ENCODE measurements around the gene FHOD3. TPM values are rescaled to one million over a fixed set of nuclear protein-coding genes. Genes with fewer than 3 reads are reported as not detected.
"Not testable (repeated sequence)": the region's sequence is repeated elsewhere in the genome, so short reads cannot be mapped to it uniquely, and the experiment has no call there.

Gene FHOD3
- total RNA-seq, 1 donor from 2014 or later = 2.5 TPM

GRCh38 chr18:36460324-36460850 is 162.9 kb downstream of the FHOD3 start:
- DNase-seq = no peak

GRCh38 chr18:36460854-36461253 is 163.3 kb downstream of the FHOD3 start:
- no peaks in the 10 kb centered on the region for H3K36me3 ChIP-seq
- DNase-seq (no peak), ATAC-seq (peak in 1 of 2 donors; percentile 30)
- intact Hi-C loops (cut with DNase I) = no loop called here
- H3K4me3 ChIP-seq = no peak overlapping the region
- H3K27me3 ChIP-seq (ENCODE audit: low read depth) = no peaks in the 10 kb centered on the region
- TF ChIP-seq CTCF (IDR thresholded peaks at IDR 0.05) = no peak
- no peaks in the 10 kb centered on the region for H3K4me1 ChIP-seq
- H3K9me3 ChIP-seq = no peaks in the 10 kb centered on the region
- no peak overlapping the region for H3K27ac ChIP-seq

More at GRCh38 chr18:36460324-36460850, 162.9 kb downstream of the FHOD3 start:
- ATAC-seq = no peak
- Histone ChIP-seq H3K27me3 (ENCODE audit: low read depth) (no peaks in the 10 kb centered on the region), H3K4me3 (no peak overlapping the region), H3K4me1 (no peaks in the 10 kb centered on the region), H3K36me3 (no peaks in the 10 kb centered on the region), H3K27ac (no peak overlapping the region), H3K9me3 (no peaks in the 10 kb centered on the region)
- intact Hi-C loops (cut with DNase I) = no loop called here
- no peak for TF ChIP-seq CTCF (IDR thresholded peaks at IDR 0.05)

- no peaks in the 10 kb centered on the region for H3K27me3 ChIP-seq (ENCODE audit: low read depth)
- no peaks in the 10 kb centered on the region for H3K9me3 ChIP-seq
- no peak overlapping the region for H3K27ac ChIP-seq
- no peak for TF ChIP-seq CTCF (IDR thresholded peaks at IDR 0.05)
- ATAC-seq (no peak), DNase-seq (no peak)
- H3K4me3 ChIP-seq = no peak overlapping the region
- no peaks in the 10 kb centered on the region for H3K36me3 ChIP-seq
- H3K4me1 ChIP-seq = no peaks in the 10 kb centered on the region
- intact Hi-C loops (cut with DNase I) = no loop called here
Observed at GRCh38 chr18:36461551-36461987, 164.1 kb downstream of the FHOD3 start.

GRCh38 chr18:36463516-36463915 is 166.0 kb downstream of the FHOD3 start:
- intact Hi-C loops (cut with DNase I); DNase-seq; ATAC-seq; H3K36me3 ChIP-seq; H3K27ac ChIP-seq; H3K4me1 ChIP-seq; H3K9me3 ChIP-seq; H3K4me3 ChIP-seq; H3K27me3 ChIP-seq (ENCODE audit: low read depth): not testable (repeated sequence)

- Histone ChIP-seq H3K36me3 (no peaks in the 10 kb centered on the region), H3K4me1 (no peaks in the 10 kb centered on the region), H3K9me3 (no peaks in the 10 kb centered on the region), H3K27ac (no peak overlapping the region), H3K4me3 (no peak overlapping the region), H3K27me3 (ENCODE audit: low read depth) (no peaks in the 10 kb centered on the region)
- no peak for TF ChIP-seq CTCF (IDR thresholded peaks at IDR 0.05)
- DNase-seq (no peak), ATAC-seq (peak; percentile 20 to 48)
- intact Hi-C loops (cut with DNase I) = no loop called here
Observed at GRCh38 chr18:36464126-36464651, 166.7 kb downstream of the FHOD3 start.

GRCh38 chr18:36465276-36465675 is 167.8 kb downstream of the FHOD3 start:
- no peak overlapping the region for H3K27ac ChIP-seq
- H3K4me1 ChIP-seq = no peaks in the 10 kb centered on the region
- no peak overlapping the region for H3K4me3 ChIP-seq
- ATAC-seq (no peak), DNase-seq (no peak)
- H3K9me3 ChIP-seq = no peaks in the 10 kb centered on the region
- no peaks in the 10 kb centered on the region for H3K27me3 ChIP-seq (ENCODE audit: low read depth)
- no peak for TF ChIP-seq CTCF (IDR thresholded peaks at IDR 0.05)
- no peaks in the 10 kb centered on the region for H3K36me3 ChIP-seq
- intact Hi-C loops (cut with DNase I) = no loop called here

All from lower lobe of right lung (tissue), 2 donors.